ENCODE measurements around the gene ZNF474.

DNA sequence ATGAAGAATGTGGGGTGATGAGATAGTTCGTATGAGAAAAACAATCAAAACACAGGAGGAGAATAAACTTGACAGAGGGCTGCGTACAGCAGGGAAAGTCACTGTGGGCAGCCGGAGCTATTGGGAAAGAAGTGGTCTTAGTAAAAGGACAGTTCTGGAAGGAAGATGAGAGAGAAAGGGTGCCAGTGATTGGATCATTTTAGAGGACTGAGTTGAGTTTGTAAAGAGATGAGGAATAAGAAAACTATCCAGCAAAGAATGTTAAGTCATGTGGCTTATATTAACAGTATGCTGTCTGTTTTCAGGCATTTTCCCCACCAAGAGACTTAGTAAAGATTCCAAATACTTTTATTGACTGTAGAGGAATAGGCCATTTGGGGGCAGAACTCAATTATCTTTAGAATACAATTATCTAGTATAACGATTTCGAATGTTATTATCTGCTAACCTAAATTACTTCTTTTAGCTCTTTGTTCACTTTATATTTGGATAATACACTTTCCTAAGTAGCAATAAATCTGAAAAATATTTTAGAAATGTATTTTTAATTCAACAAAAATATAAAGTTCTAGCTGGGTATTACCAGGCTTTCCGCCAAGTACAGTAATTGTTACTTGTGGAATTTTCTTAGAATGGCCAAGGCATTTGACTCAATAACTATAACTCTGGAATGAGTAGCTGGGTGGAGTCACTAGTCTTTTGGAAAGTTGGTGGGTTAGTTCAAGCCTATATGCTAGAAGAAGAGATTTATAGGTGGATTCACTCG lies 35.7 kb upstream of the ZNF474 start:
- TF ChIP-seq, protein P1, sequence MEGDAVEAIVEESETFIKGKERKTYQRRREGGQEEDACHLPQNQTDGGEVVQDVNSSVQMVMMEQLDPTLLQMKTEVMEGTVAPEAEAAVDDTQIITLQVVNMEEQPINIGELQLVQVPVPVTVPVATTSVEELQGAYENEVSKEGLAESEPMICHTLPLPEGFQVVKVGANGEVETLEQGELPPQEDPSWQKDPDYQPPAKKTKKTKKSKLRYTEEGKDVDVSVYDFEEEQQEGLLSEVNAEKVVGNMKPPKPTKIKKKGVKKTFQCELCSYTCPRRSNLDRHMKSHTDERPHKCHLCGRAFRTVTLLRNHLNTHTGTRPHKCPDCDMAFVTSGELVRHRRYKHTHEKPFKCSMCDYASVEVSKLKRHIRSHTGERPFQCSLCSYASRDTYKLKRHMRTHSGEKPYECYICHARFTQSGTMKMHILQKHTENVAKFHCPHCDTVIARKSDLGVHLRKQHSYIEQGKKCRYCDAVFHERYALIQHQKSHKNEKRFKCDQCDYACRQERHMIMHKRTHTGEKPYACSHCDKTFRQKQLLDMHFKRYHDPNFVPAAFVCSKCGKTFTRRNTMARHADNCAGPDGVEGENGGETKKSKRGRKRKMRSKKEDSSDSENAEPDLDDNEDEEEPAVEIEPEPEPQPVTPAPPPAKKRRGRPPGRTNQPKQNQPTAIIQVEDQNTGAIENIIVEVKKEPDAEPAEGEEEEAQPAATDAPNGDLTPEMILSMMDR (IDR thresholded peaks at IDR 0.05; ENCODE audit: low read depth, low read length): no peak
- TF ChIP-seq EZH2phosphoT487 (IDR thresholded peaks at IDR 0.05; ENCODE audit: low read depth): no peak

Data from OCI-LY3 (cell line).